Erythroblast (primary cell): ENCODE results near the gene MGAT5.

Experiments used
- DNase-seq, 2 experiments: peaks; one replicate each; lab custom pipeline; 2025; lab: John Stamatoyannopoulos, UW
- GATA1 ChIP-seq: IDR thresholded peaks from 2 replicates; pipeline ENCODE4 v1.6.1; 2011; ENCODE audit warnings: low read depth, mild to moderate bottlenecking, control low read depth, low read length, moderate library complexity
- POLR2A ChIP-seq: IDR thresholded peaks from 2 replicates; pipeline ENCODE4 v1.6.1; 2011; ENCODE audit warnings: mild to moderate bottlenecking, low read length

Gene MGAT5

GRCh38 chr2:134341476-134341875, 87.6 kb downstream of the MGAT5 start:
- TF ChIP-seq GATA1: no peak
- TF ChIP-seq POLR2A: no peak
- no peak for DNase-seq

GRCh38 chr2:134344954-134345697, 91.3 kb downstream of the MGAT5 start:
- TF ChIP-seq POLR2A (no peak), GATA1 (no peak)
- no peak for DNase-seq

- no peak for TF ChIP-seq POLR2A
- TF ChIP-seq GATA1: no peak
- no peak for DNase-seq
These were observed 92.3 kb downstream of the MGAT5 start for GRCh38 chr2:134346141-134346540.

- no peak for DNase-seq
- no peak for TF ChIP-seq GATA1
- TF ChIP-seq POLR2A: no peak
These were observed 93.9 kb downstream of the MGAT5 start for GRCh38 chr2:134347756-134348155.

- no peak for DNase-seq
- no peak for TF ChIP-seq GATA1
- TF ChIP-seq POLR2A: no peak
These were observed 94.4 kb downstream of the MGAT5 start for GRCh38 chr2:134348239-134348638.

GRCh38 chr2:134348760-134349159, 94.9 kb downstream of the MGAT5 start:
- TF ChIP-seq GATA1 (no peak), POLR2A (no peak)
- DNase-seq: no peak

- TF ChIP-seq POLR2A (no peak), GATA1 (no peak)
- no peak for DNase-seq
These were observed 97.1 kb downstream of the MGAT5 start for GRCh38 chr2:134351016-134351415.

GRCh38 chr2:134351899-134352298, 98.0 kb downstream of the MGAT5 start:
- no peak for DNase-seq
- TF ChIP-seq GATA1: no peak
- TF ChIP-seq POLR2A: no peak

- no peak for DNase-seq
- TF ChIP-seq POLR2A (no peak), GATA1 (no peak)
These were observed 99.0 kb downstream of the MGAT5 start for GRCh38 chr2:134352844-134353243.

GRCh38 chr2:134354611-134355010, 100.7 kb downstream of the MGAT5 start:
- TF ChIP-seq POLR2A (no peak), GATA1 (no peak)
- DNase-seq: no peak

GRCh38 chr2:134357814-134358213, 103.9 kb downstream of the MGAT5 start:
- no peak for TF ChIP-seq GATA1
- no peak for TF ChIP-seq POLR2A
- DNase-seq: no peak

GRCh38 chr2:134359367-134360081, 105.7 kb downstream of the MGAT5 start:
- TF ChIP-seq GATA1: no peak
- TF ChIP-seq POLR2A: no peak
- DNase-seq: no peak

- TF ChIP-seq POLR2A (no peak), GATA1 (no peak)
- no peak for DNase-seq
These were observed 107.0 kb downstream of the MGAT5 start for GRCh38 chr2:134360745-134361487.

GRCh38 chr2:134361648-134362047, 107.8 kb downstream of the MGAT5 start:
- no peak for DNase-seq
- TF ChIP-seq POLR2A (no peak), GATA1 (no peak)
